Measurements from ENCODE around the gene KCNMA1. TPM values are rescaled to one million over a fixed set of nuclear protein-coding genes. Genes with fewer than 3 reads are reported as not detected.

The KCNMA1 gene
- total and polyA plus RNA-seq, 10 donors = 9.3 to 114 (median 51.5) TPM

- Histone ChIP-seq H3K4me1 (no peaks in the 10 kb centered on the region), H3K36me3 (no peaks in the 10 kb centered on the region), H3K9me3 (no peaks in the 10 kb centered on the region), H3K4me3 (no peak overlapping the region), H3K27me3 (replicated peaks in 1 of 7) (peaks cover 0 to 30% (median 0%) of the 10 kb centered on the region in 7 donors), H3K27ac (no peak overlapping the region)
- WGBS, 5 donors = 69 to 91% (median 73%) methylated on average over 5 of the region's 5 CpGs
- DNase-seq = no peak
- intact Hi-C loops (cut with DNase I; ENCODE audit: low total_unique reads) = no loop called here
- TF ChIP-seq POLR2AphosphoS5 (IDR thresholded peaks at IDR 0.05) = no peak
- TF ChIP-seq CTCF (IDR thresholded peaks at IDR 0.05 in 8 of 11, conservative IDR thresholded peaks at IDR 0.05 in 3 of 11) = no peak
- TF ChIP-seq POLR2A (IDR thresholded peaks at IDR 0.05) = no peak
Observed at GRCh38 chr10:77191324-77192049, 446.1 kb downstream of the KCNMA1 start.

GRCh38 chr10:77190291-77190690 is 447.3 kb downstream of the KCNMA1 start:
- no peak overlapping the region for H3K27ac ChIP-seq
- WGBS, 5 donors = 17 to 46% (median 31%) methylated on average over 1 of the region's 1 CpG
- TF ChIP-seq POLR2A (IDR thresholded peaks at IDR 0.05) = no peak
- no peak for TF ChIP-seq POLR2AphosphoS5 (IDR thresholded peaks at IDR 0.05)
- no peak for TF ChIP-seq CTCF (IDR thresholded peaks at IDR 0.05 in 8 of 11, conservative IDR thresholded peaks at IDR 0.05 in 3 of 11)
- H3K9me3 ChIP-seq = no peaks in the 10 kb centered on the region
- H3K36me3 ChIP-seq = no peaks in the 10 kb centered on the region
- intact Hi-C loops (cut with DNase I; ENCODE audit: low total_unique reads) = no loop called here
- DNase-seq = no peak
- H3K4me3 ChIP-seq = no peak overlapping the region
- no peaks in the 10 kb centered on the region for H3K4me1 ChIP-seq
- peaks cover 0 to 30% (median 0%) of the 10 kb centered on the region in 7 donors for H3K27me3 ChIP-seq (replicated peaks in 1 of 7)

GRCh38 chr10:77189520-77189919 is 448.1 kb downstream of the KCNMA1 start:
- DNase-seq = no peak
- TF ChIP-seq CTCF (IDR thresholded peaks at IDR 0.05 in 8 of 11, conservative IDR thresholded peaks at IDR 0.05 in 3 of 11) = no peak
- no peak for TF ChIP-seq POLR2A (IDR thresholded peaks at IDR 0.05)
- no peak for TF ChIP-seq POLR2AphosphoS5 (IDR thresholded peaks at IDR 0.05)
- intact Hi-C loops (cut with DNase I; ENCODE audit: low total_unique reads) = no loop called here
- H3K36me3 ChIP-seq = no peaks in the 10 kb centered on the region
- H3K9me3 ChIP-seq = no peaks in the 10 kb centered on the region
- H3K4me1 ChIP-seq = no peaks in the 10 kb centered on the region
- H3K27ac ChIP-seq = no peak overlapping the region
- H3K4me3 ChIP-seq = no peak overlapping the region
- H3K27me3 ChIP-seq (replicated peaks in 1 of 7) = peaks cover 0 to 30% (median 0%) of the 10 kb centered on the region in 7 donors
- WGBS, 5 donors = 78 to 91% (median 88%) methylated on average over 4 of the region's 4 CpGs

- intact Hi-C loops (cut with DNase I; ENCODE audit: low total_unique reads) = no loop called here
Observed at GRCh38 chr10:77189075-77189474, 448.5 kb downstream of the KCNMA1 start.

More at GRCh38 chr10:77189075-77189474, 448.5 kb downstream of the KCNMA1 start:
- no peak for DNase-seq
- 75 to 84% (median 81%) methylated on average over 4 of the region's 4 CpGs for WGBS, 5 donors
- TF ChIP-seq POLR2AphosphoS5 (IDR thresholded peaks at IDR 0.05) (no peak), POLR2A (IDR thresholded peaks at IDR 0.05) (no peak), CTCF (IDR thresholded peaks at IDR 0.05 in 8 of 11, conservative IDR thresholded peaks at IDR 0.05 in 3 of 11) (no peak)
- Histone ChIP-seq H3K4me1 (no peaks in the 10 kb centered on the region), H3K27me3 (replicated peaks in 1 of 7) (peaks cover 0 to 28% (median 0%) of the 10 kb centered on the region in 7 donors), H3K27ac (no peak overlapping the region), H3K9me3 (no peaks in the 10 kb centered on the region), H3K36me3 (no peaks in the 10 kb centered on the region), H3K4me3 (no peak overlapping the region)
